HCT116 (cell line): Measurements from ENCODE around the gene ATP5PO. TPM values are rescaled to one million over a fixed set of nuclear protein-coding genes. Genes with fewer than 3 reads are reported as not detected.

Source experiments
- ATAC-seq: fragments of 200-7000 bp; cut with Tn5 transposase; 2 replicates; pipeline ENCODE4 v1.9.1; 2020; ENCODE audit warnings: mild to moderate bottlenecking, moderate library complexity
- BruUV-seq: library from RNA; stranded (reverse); fragments of 400-500 nt; replicated peaks from 2 replicates; lab custom pipeline; 2021; lab: Mats Ljungman, UMichigan
- CTCF ChIA-PET: fragments of 300-600 bp; sonication (Branson Sonifier 250); formaldehyde crosslinking; loops from one replicate; lab custom pipeline; 2021; ENCODE audit warnings: antibody characterized with exemption; lab: Charles Lee
- POLR2A ChIA-PET: fragments of 300-600, 350-600 bp; sonication (Branson Sonifier 250); formaldehyde crosslinking; loops from one replicate; lab custom pipeline; 2021; ENCODE audit warnings: antibody characterized with exemption; lab: Charles Lee
- RAD21 ChIA-PET, 2 experiments: fragments of 300-600 bp; sonication (Branson Sonifier 250); formaldehyde crosslinking; loops; one replicate each; lab custom pipeline; 2023; ENCODE audit warnings: low total read pairs in 2 of 2; ENCODE audit not compliant: uncharacterized antibody in 2 of 2, unreplicated experiment in 2 of 2, low non-redundant PET in 1 of 2; lab: Charles Lee
- DNase-seq: peaks from one replicate; pipeline ENCODE4 v3.0.0-alpha.2; 2010; ENCODE audit warnings: low read depth, low spot score
- H2AFZ ChIP-seq: fragments of 200-600 bp; shearing (Covaris generic), sonication (generic); 2 replicates; pipeline ENCODE4 v1.6.1; 2017; ENCODE audit warnings: low read depth, mixed run types, mixed read lengths, antibody characterized with exemption, low read length; ENCODE audit not compliant: poor library complexity, severe bottlenecking
- H3K27ac ChIP-seq: 2 replicates; pipeline ENCODE4 v1.5.1; 2012; ENCODE audit warnings: low read depth, low read length
- H3K27me3 ChIP-seq: fragments of 200-600 bp; sonication (generic); 2 replicates; pipeline ENCODE4 v1.6.1; 2016; ENCODE audit warnings: mixed run types, low read length, mixed read lengths; ENCODE audit not compliant: insufficient read depth
- H3K36me3 ChIP-seq, 2 experiments: fragments of 200-500 bp in 1 of 2; fragments of 200-600 bp in 1 of 2; sonication (Bioruptor generic) in 1 of 2; sonication (generic) in 1 of 2; 2 replicates each; pipeline versions ENCODE4 v1.5.1 to v1.6.1; 2014 to 2016; ENCODE audit warnings: low read length in 2 of 2, inconsistent platforms in 1 of 2, mixed read lengths in 1 of 2, mixed run types in 1 of 2; ENCODE audit not compliant: insufficient read depth in 2 of 2, control insufficient read depth in 1 of 2
- H3K4me1 ChIP-seq, 2 experiments: fragments of 200-600 bp in 1 of 2; sonication (generic) in 1 of 2; 2 replicates each; pipeline versions ENCODE4 v1.5.1 to v1.6.1; 2012 to 2017; ENCODE audit warnings: low read length in 2 of 2, inconsistent platforms in 1 of 2, mild to moderate bottlenecking in 1 of 2, mixed read lengths in 1 of 2, mixed run types in 1 of 2, moderate library complexity in 1 of 2; ENCODE audit not compliant: insufficient read depth in 2 of 2, control insufficient read depth in 1 of 2
- H3K4me2 ChIP-seq: fragments of 200-600 bp; sonication (generic); 2 replicates; pipeline ENCODE4 v1.6.1; 2017; ENCODE audit warnings: mixed run types, low read length, mixed read lengths
- H3K4me3 ChIP-seq, 2 experiments: fragments of 200-600 bp in 1 of 2; sonication (generic) in 1 of 2; replicated peaks in 1 of 2; 2 replicates each; pipeline ENCODE4 v1.5.1; 2011 to 2016; ENCODE audit warnings: low read length in 2 of 2, control low read depth in 1 of 2, low read depth in 1 of 2, mild to moderate bottlenecking in 1 of 2, mixed read lengths in 1 of 2, mixed run types in 1 of 2
- H3K79me2 ChIP-seq: fragments of 200-600 bp; sonication (generic); 2 replicates; pipeline ENCODE4 v1.6.1; 2017; ENCODE audit warnings: mild to moderate bottlenecking, mixed run types, low read length, moderate library complexity, mixed read lengths; ENCODE audit not compliant: insufficient read depth
- H3K9ac ChIP-seq: fragments of 200-600 bp; sonication (generic); 2 replicates; pipeline ENCODE4 v1.6.1; 2016; ENCODE audit warnings: low read length, mixed read lengths
- H3K9me2 ChIP-seq: fragments of 200-600 bp; sonication (generic), shearing (Covaris generic); 2 replicates; pipeline ENCODE4 v1.6.1; 2017; ENCODE audit warnings: mixed run types, mild to moderate bottlenecking, moderate library complexity; ENCODE audit not compliant: insufficient read depth
- H3K9me3 ChIP-seq, 2 experiments: fragments of 200-500 bp in 1 of 2; fragments of 200-600 bp in 1 of 2; sonication (Bioruptor generic) in 1 of 2; sonication (generic) in 1 of 2; 2 replicates each; pipeline ENCODE4 v1.6.1; 2014 to 2017; ENCODE audit warnings: low read length in 2 of 2, mixed read lengths in 2 of 2, inconsistent platforms in 1 of 2, low read depth in 1 of 2, mild to moderate bottlenecking in 1 of 2, mixed run types in 1 of 2, moderate library complexity in 1 of 2; ENCODE audit not compliant: control insufficient read depth in 1 of 2, insufficient read depth in 1 of 2
- H4K20me1 ChIP-seq: fragments of 200-600 bp; sonication (generic), shearing (Covaris generic); 2 replicates; pipeline ENCODE4 v1.6.1; 2017; ENCODE audit warnings: mixed run types, mild to moderate bottlenecking, moderate library complexity; ENCODE audit not compliant: insufficient read depth
- CTCF ChIP-seq, 3 experiments: fragments of 200-600 bp in 1 of 3; sonication (generic) in 1 of 3; IDR thresholded peaks in 2 of 3; conservative IDR thresholded peaks in 1 of 3; 2 replicates each; pipeline ENCODE4 v1.5.1; 2012 to 2017; ENCODE audit warnings: low read depth in 2 of 3, low read length in 2 of 3, antibody characterized with exemption in 1 of 3, borderline replicate concordance in 1 of 3, control low read depth in 1 of 3, mild to moderate bottlenecking in 1 of 3, mixed read lengths in 1 of 3, mixed run types in 1 of 3, moderate library complexity in 1 of 3; ENCODE audit not compliant: insufficient read depth in 1 of 3
- ELF1 ChIP-seq: IDR thresholded peaks from 2 replicates; pipeline ENCODE4 v1.6.1; 2012; ENCODE audit warnings: low read depth, borderline replicate concordance
- EZH2phosphoT487 ChIP-seq: fragments of 200-600 bp; IDR thresholded peaks from 2 replicates; pipeline ENCODE4 v1.6.1; 2018; ENCODE audit warnings: antibody characterized with exemption, borderline replicate concordance
- RAD21 ChIP-seq: IDR thresholded peaks from 2 replicates; pipeline ENCODE4 v1.6.1; 2012; ENCODE audit warnings: low read depth, mild to moderate bottlenecking
- REST ChIP-seq: IDR thresholded peaks from 2 replicates; pipeline ENCODE4 v1.6.1; 2012; ENCODE audit warnings: low read depth
- ZBTB33 ChIP-seq: IDR thresholded peaks from 2 replicates; pipeline ENCODE4 v1.6.1; 2011; ENCODE audit warnings: mild to moderate bottlenecking, low read length, moderate library complexity; ENCODE audit not compliant: insufficient replicate concordance; ENCODE audit errors: extremely low read depth
- intact Hi-C: fragments of 100-400 bp; cut with micrococcal nuclease; formaldehyde crosslinking; loops from 2 replicates; pipeline ENCODE4 v1.10.0; 2022
- total RNA-seq: library from RNA; stranded (reverse); gene quantifications from one replicate; pipeline ENCODE4 v1.2.1, GENCODE V29; 2021; ENCODE audit not compliant: unreplicated experiment

The ATP5PO gene
- total RNA-seq, 1 experiment from 2014 or later, result 238 TPM

- H3K9ac ChIP-seq, result no peak overlapping the region
- no peaks in the 10 kb centered on the region for H4K20me1 ChIP-seq
- ChIA-PET RAD21 (no interaction called here), CTCF (no interaction called here), POLR2A (no interaction called here)
- H3K9me3 ChIP-seq, result no peaks in the 10 kb centered on the region
- no peak overlapping the region for H3K4me3 ChIP-seq
- H3K4me1 ChIP-seq, result peaks cover 0 to 7% of the 10 kb centered on the region in 2 experiments; a peak in 3 of 4 replicates
- no peak overlapping the region for H2AFZ ChIP-seq
- no peaks in the 10 kb centered on the region for H3K79me2 ChIP-seq
- no peaks in the 10 kb centered on the region for H3K36me3 ChIP-seq
- BruUV-seq, result no TSS peak
- no peak overlapping the region for H3K27ac ChIP-seq
- TF ChIP-seq CTCF (IDR thresholded peaks at IDR 0.05 in 2 of 3, conservative IDR thresholded peaks at IDR 0.05 in 1 of 3; ENCODE audit: borderline replicate concordance in 1 of 3, insufficient read depth in 1 of 3, low read depth in 2 of 3, low read length in 2 of 3) (peak in 2 of 3 experiments; percentile 22 to 32; a peak in 3 of 6 replicates), RAD21 (peak; percentile 9; the same call in 1 of the 2 replicates), ZBTB33 (no peak), ELF1 (no peak), REST (no peak), EZH2phosphoT487 (no peak)
- H3K4me2 ChIP-seq, result no peak overlapping the region
- H3K27me3 ChIP-seq, result no peaks in the 10 kb centered on the region
- DNase-seq (no peak), ATAC-seq (peak; percentile 75)
- H3K9me2 ChIP-seq, result no peaks in the 10 kb centered on the region
- intact Hi-C loops, result no loop called here
These were observed 22.8 kb downstream of the ATP5PO start for GRCh38 chr21:33892853-33893252.
